ENCODE measurements around the gene PIP4P1.
"Not testable (repeated sequence)": the region's sequence is repeated elsewhere in the genome, so short reads cannot be mapped to it uniquely, and the experiment has no call there.

DNA sequence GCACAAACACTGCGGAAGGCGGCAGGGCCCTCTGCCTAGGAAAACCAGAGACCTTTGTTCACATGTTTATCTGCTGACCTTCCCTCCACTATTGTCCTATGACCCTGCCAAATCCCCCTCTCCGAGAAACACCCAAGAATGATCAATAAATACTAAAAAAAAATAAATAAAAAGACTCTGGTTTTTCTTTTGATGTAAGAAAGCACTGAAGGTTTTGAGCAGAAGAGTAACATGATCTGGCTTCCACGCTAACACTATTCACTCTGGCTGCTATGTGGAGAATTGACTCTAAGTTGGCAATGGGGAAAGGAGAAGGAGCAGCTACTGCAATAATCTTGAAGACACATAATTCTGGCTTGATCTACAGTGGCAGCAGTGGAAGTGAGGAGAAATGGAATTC, 17.6 kb downstream of the PIP4P1 start:
- TF ChIP-seq, protein P1, sequence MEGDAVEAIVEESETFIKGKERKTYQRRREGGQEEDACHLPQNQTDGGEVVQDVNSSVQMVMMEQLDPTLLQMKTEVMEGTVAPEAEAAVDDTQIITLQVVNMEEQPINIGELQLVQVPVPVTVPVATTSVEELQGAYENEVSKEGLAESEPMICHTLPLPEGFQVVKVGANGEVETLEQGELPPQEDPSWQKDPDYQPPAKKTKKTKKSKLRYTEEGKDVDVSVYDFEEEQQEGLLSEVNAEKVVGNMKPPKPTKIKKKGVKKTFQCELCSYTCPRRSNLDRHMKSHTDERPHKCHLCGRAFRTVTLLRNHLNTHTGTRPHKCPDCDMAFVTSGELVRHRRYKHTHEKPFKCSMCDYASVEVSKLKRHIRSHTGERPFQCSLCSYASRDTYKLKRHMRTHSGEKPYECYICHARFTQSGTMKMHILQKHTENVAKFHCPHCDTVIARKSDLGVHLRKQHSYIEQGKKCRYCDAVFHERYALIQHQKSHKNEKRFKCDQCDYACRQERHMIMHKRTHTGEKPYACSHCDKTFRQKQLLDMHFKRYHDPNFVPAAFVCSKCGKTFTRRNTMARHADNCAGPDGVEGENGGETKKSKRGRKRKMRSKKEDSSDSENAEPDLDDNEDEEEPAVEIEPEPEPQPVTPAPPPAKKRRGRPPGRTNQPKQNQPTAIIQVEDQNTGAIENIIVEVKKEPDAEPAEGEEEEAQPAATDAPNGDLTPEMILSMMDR (IDR thresholded peaks at IDR 0.05): not testable (repeated sequence)
- not testable (repeated sequence) for TF ChIP-seq POLR2A (IDR thresholded peaks at IDR 0.05)

All from ovary (tissue), 3 donors.